Osteoblast (primary cell): ENCODE data around the gene LIPT2. TPM values are rescaled to one million over a fixed set of nuclear protein-coding genes. Genes with fewer than 3 reads are reported as not detected.

Experiments used
- DNase-seq: peaks from one replicate; pipeline ENCODE4 v3.0.0; 2011; ENCODE audit warnings: low spot score, mixed read lengths; ENCODE audit not compliant: insufficient read length; ENCODE audit errors: missing footprints
- H2AFZ ChIP-seq: 2 replicates; pipeline ENCODE4 v1.6.0; 2011; ENCODE audit warnings: mild to moderate bottlenecking, low read length
- H3K27ac ChIP-seq: 2 replicates; pipeline ENCODE4 v1.5.1; 2011; ENCODE audit warnings: mild to moderate bottlenecking, low read depth, low read length, moderate library complexity
- H3K27me3 ChIP-seq: 2 replicates; pipeline ENCODE4 v1.6.0; 2012; ENCODE audit warnings: mild to moderate bottlenecking, control low read depth, inconsistent platforms, low read length, moderate library complexity; ENCODE audit not compliant: insufficient read depth
- H3K36me3 ChIP-seq: 2 replicates; pipeline ENCODE4 v1.5.1; 2011; ENCODE audit warnings: mild to moderate bottlenecking, low read length, control low read depth, moderate library complexity; ENCODE audit not compliant: insufficient read depth
- H3K4me1 ChIP-seq: 2 replicates; pipeline ENCODE4 v1.5.1; 2011; ENCODE audit warnings: mild to moderate bottlenecking, low read length, control low read depth, moderate library complexity; ENCODE audit not compliant: insufficient read depth
- H3K4me2 ChIP-seq: 2 replicates; pipeline ENCODE4 v1.6.0; 2011; ENCODE audit warnings: mild to moderate bottlenecking, low read length; ENCODE audit not compliant: insufficient read depth
- H3K4me3 ChIP-seq: fragments of 200-600 bp; sonication (generic); 3 replicates; pipeline ENCODE4 v1.5.1; 2012; ENCODE audit warnings: mild to moderate bottlenecking, low read length, inconsistent platforms; ENCODE audit not compliant: insufficient read depth
- H3K79me2 ChIP-seq: 2 replicates; pipeline ENCODE4 v1.6.0; 2012; ENCODE audit warnings: mild to moderate bottlenecking, low read length, control low read depth, inconsistent platforms; ENCODE audit not compliant: insufficient read depth
- H3K9me3 ChIP-seq: 2 replicates; pipeline ENCODE4 v1.5.1; 2011; ENCODE audit warnings: low read depth, low read length, control low read depth
- H4K20me1 ChIP-seq: 2 replicates; pipeline ENCODE4 v1.6.0; 2012; ENCODE audit warnings: mild to moderate bottlenecking, low read length, control low read depth; ENCODE audit not compliant: insufficient read depth
- total RNA-seq: library from RNA; depleted of rRNA; stranded (reverse); fragments of >200 nt; gene quantifications from 2 replicates; pipeline ENCODE4 v1.2.3, GENCODE V29; 2012
- TF ChIP-seq, protein P1 (sequence below): IDR thresholded peaks from 2 replicates; pipeline ENCODE4 v1.5.1; 2011; ENCODE audit warnings: mild to moderate bottlenecking, low read depth, low read length, moderate library complexity; ENCODE audit errors: extremely low read depth

The LIPT2 gene
- total RNA-seq, 1 donor, result 5.1 TPM

- H3K79me2 ChIP-seq, result no peaks in the 10 kb centered on the region
- no peaks in the 10 kb centered on the region for H3K36me3 ChIP-seq
- H3K4me1 ChIP-seq, result peaks cover 8% of the 10 kb centered on the region
- no peak overlapping the region for H3K4me3 ChIP-seq
- TF ChIP-seq, protein P1, sequence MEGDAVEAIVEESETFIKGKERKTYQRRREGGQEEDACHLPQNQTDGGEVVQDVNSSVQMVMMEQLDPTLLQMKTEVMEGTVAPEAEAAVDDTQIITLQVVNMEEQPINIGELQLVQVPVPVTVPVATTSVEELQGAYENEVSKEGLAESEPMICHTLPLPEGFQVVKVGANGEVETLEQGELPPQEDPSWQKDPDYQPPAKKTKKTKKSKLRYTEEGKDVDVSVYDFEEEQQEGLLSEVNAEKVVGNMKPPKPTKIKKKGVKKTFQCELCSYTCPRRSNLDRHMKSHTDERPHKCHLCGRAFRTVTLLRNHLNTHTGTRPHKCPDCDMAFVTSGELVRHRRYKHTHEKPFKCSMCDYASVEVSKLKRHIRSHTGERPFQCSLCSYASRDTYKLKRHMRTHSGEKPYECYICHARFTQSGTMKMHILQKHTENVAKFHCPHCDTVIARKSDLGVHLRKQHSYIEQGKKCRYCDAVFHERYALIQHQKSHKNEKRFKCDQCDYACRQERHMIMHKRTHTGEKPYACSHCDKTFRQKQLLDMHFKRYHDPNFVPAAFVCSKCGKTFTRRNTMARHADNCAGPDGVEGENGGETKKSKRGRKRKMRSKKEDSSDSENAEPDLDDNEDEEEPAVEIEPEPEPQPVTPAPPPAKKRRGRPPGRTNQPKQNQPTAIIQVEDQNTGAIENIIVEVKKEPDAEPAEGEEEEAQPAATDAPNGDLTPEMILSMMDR, result no peak
- peak overlapping the region; percentile 23 for H2AFZ ChIP-seq
- no peak overlapping the region for H3K27ac ChIP-seq
- peaks cover 3% of the 10 kb centered on the region for H3K27me3 ChIP-seq
- H4K20me1 ChIP-seq, result no peaks in the 10 kb centered on the region
- no peaks in the 10 kb centered on the region for H3K9me3 ChIP-seq
- H3K4me2 ChIP-seq, result peak overlapping the region; percentile 10
- DNase-seq, result peak; percentile 90
Measured at GRCh38 chr11:74460481-74461154, 32.9 kb downstream of the LIPT2 start.

DNA sequence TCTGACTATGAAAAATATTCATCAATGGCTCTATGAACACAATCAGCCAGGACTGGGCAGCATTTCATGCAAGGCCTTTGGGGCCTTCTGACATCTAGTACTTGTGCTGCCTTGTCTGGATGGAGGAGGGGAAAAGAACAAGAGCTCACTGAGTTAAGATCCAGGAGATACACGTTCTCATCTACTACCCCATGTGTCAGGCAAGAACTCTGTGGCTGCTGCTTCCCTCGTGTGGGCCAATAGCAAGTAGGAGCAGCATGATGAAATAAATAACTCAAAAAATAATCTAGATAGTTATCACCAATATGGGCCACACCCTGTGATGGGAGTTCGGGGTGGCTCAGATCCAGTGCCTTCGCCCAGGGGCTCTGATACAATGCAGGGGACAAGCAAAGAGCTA lies 33.5 kb downstream of the LIPT2 start:
- H3K4me1 ChIP-seq, result peaks cover 8% of the 10 kb centered on the region
- DNase-seq, result no peak
- TF ChIP-seq, protein P1, result no peak
- H3K27ac ChIP-seq, result no peak overlapping the region
- H3K4me2 ChIP-seq, result no peak overlapping the region
- no peaks in the 10 kb centered on the region for H4K20me1 ChIP-seq
- H3K9me3 ChIP-seq, result no peaks in the 10 kb centered on the region
- no peak overlapping the region for H2AFZ ChIP-seq
- no peaks in the 10 kb centered on the region for H3K36me3 ChIP-seq
- H3K79me2 ChIP-seq, result no peaks in the 10 kb centered on the region
- H3K27me3 ChIP-seq, result no peaks in the 10 kb centered on the region
- no peak overlapping the region for H3K4me3 ChIP-seq

GRCh38 chr11:74459584-74459983 lies 33.9 kb downstream of the LIPT2 start:
- TF ChIP-seq, protein P1, result no peak
- Histone ChIP-seq H3K79me2 (no peaks in the 10 kb centered on the region), H3K9me3 (no peaks in the 10 kb centered on the region), H3K4me3 (no peak overlapping the region), H3K4me1 (peaks cover 8% of the 10 kb centered on the region), H2AFZ (no peak overlapping the region), H3K36me3 (no peaks in the 10 kb centered on the region), H3K27me3 (no peaks in the 10 kb centered on the region), H4K20me1 (no peaks in the 10 kb centered on the region), H3K27ac (no peak overlapping the region), H3K4me2 (no peak overlapping the region)
- no peak for DNase-seq

- H4K20me1 ChIP-seq, result no peaks in the 10 kb centered on the region
- no peak overlapping the region for H3K27ac ChIP-seq
- no peaks in the 10 kb centered on the region for H3K36me3 ChIP-seq
- H3K4me1 ChIP-seq, result peaks cover 8% of the 10 kb centered on the region
- TF ChIP-seq, protein P1, result no peak
- H3K9me3 ChIP-seq, result no peaks in the 10 kb centered on the region
- no peak for DNase-seq
- no peak overlapping the region for H2AFZ ChIP-seq
- no peaks in the 10 kb centered on the region for H3K79me2 ChIP-seq
- no peak overlapping the region for H3K4me3 ChIP-seq
- H3K4me2 ChIP-seq, result no peak overlapping the region
- peaks cover 5% of the 10 kb centered on the region for H3K27me3 ChIP-seq
Measured at GRCh38 chr11:74457356-74457755, 36.2 kb downstream of the LIPT2 start.
